H1 (cell line): ENCODE measurements around the gene CDNF. TPM values are rescaled to one million over a fixed set of nuclear protein-coding genes. Genes with fewer than 3 reads are reported as not detected.

Source experiments
- CTCF ChIA-PET: fragments of 300-600 bp; sonication (Branson Sonifier 250); formaldehyde crosslinking; loops from one replicate; lab custom pipeline; 2021; ENCODE audit not compliant: partially characterized antibody; lab: Charles Lee
- POLR2A ChIA-PET: fragments of 300-600 bp; sonication (Branson Sonifier 250); formaldehyde crosslinking; loops from one replicate; lab custom pipeline; 2021; ENCODE audit warnings: inconsistent platforms; ENCODE audit not compliant: partially characterized antibody; lab: Charles Lee
- DNase-seq, 2 experiments: peaks; one replicate each; pipeline versions ENCODE4 v3.0.0 to v3.0.0-alpha.2; 2010 to 2022; ENCODE audit warnings: low spot score in 2 of 2, low read depth in 1 of 2, mixed read lengths in 1 of 2
- FAIRE-seq: peaks from 2 replicates; lab custom pipeline; 2011; peaks lifted over from hg19 to GRCh38; lab: Jason Lieb, UNC
- H2AFZ ChIP-seq: 2 replicates; pipeline ENCODE4 v1.8.1; 2012; ENCODE audit warnings: low read length, inconsistent platforms
- H2AK5ac ChIP-seq: 2 replicates; pipeline ENCODE4 v1.6.1; 2013; ENCODE audit warnings: low read depth, low read length
- H2BK120ac ChIP-seq: replicated peaks from 2 replicates; pipeline ENCODE3; 2013; ENCODE audit warnings: low read depth, low read length, inconsistent platforms
- H2BK12ac ChIP-seq: 2 replicates; pipeline ENCODE4 v1.6.1; 2013; ENCODE audit warnings: low read depth, low read length
- H2BK15ac ChIP-seq: 2 replicates; pipeline ENCODE4 v1.6.1; 2013; ENCODE audit warnings: low read length
- H2BK20ac ChIP-seq: 2 replicates; pipeline ENCODE4 v1.6.1; 2013; ENCODE audit warnings: low read length
- H2BK5ac ChIP-seq: 2 replicates; pipeline ENCODE4 v1.6.1; 2013; ENCODE audit warnings: low read depth, low read length
- H3K14ac ChIP-seq: 2 replicates; pipeline ENCODE4 v1.6.1; 2013; ENCODE audit warnings: inconsistent platforms; ENCODE audit not compliant: insufficient read length
- H3K18ac ChIP-seq: 2 replicates; pipeline ENCODE4 v1.6.1; 2013; ENCODE audit warnings: low read length; ENCODE audit errors: extremely low read depth
- H3K23ac ChIP-seq: 2 replicates; pipeline ENCODE4 v1.6.1; 2013; ENCODE audit warnings: inconsistent platforms; ENCODE audit not compliant: insufficient read length
- H3K23me2 ChIP-seq: 2 replicates; pipeline ENCODE4 v1.6.1; 2013; ENCODE audit warnings: low read depth, low read length
- H3K27ac ChIP-seq: 2 replicates; pipeline ENCODE4 v1.6.1; 2011; ENCODE audit warnings: low read depth, low read length, inconsistent platforms
- H3K27me3 ChIP-seq, 4 experiments: replicated peaks in 1 of 4; 1 replicate in 1 of 4; 2 replicates in 3 of 4; pipeline versions ENCODE4 v1.6.1 to v1.8.1; 2011 to 2013; ENCODE audit warnings: low read length in 3 of 4, mild to moderate bottlenecking in 3 of 4, inconsistent platforms in 2 of 4, mixed read lengths in 2 of 4, moderate library complexity in 1 of 4; ENCODE audit not compliant: control insufficient read depth in 3 of 4, insufficient read depth in 3 of 4; ENCODE audit errors: extremely low read depth in 1 of 4
- H3K36me3 ChIP-seq, 4 experiments: 2 replicates each; pipeline versions ENCODE4 v1.6.1 to v1.8.1; 2011 to 2013; ENCODE audit warnings: mild to moderate bottlenecking in 4 of 4, low read length in 3 of 4, moderate library complexity in 2 of 4, control low read depth in 1 of 4, inconsistent platforms in 1 of 4; ENCODE audit not compliant: insufficient read depth in 4 of 4, control insufficient read depth in 2 of 4
- H3K4ac ChIP-seq: replicated peaks from 2 replicates; pipeline ENCODE3; 2013; ENCODE audit warnings: low read length, low read depth, mixed read lengths, inconsistent platforms; ENCODE audit not compliant: insufficient read length
- H3K4me1 ChIP-seq, 4 experiments: replicated peaks in 1 of 4; 1 replicate in 1 of 4; 2 replicates in 3 of 4; pipeline versions ENCODE4 v1.6.1 to v1.8.1; 2011 to 2013; ENCODE audit warnings: low read length in 3 of 4, inconsistent platforms in 2 of 4, mixed read lengths in 1 of 4; ENCODE audit not compliant: insufficient read depth in 4 of 4, control insufficient read depth in 3 of 4
- H3K4me2 ChIP-seq, 2 experiments: 2 replicates each; pipeline versions ENCODE4 v1.6.1 to v1.8.1; 2011 to 2013; ENCODE audit warnings: low read depth in 2 of 2, low read length in 2 of 2, control low read depth in 1 of 2, inconsistent platforms in 1 of 2, mild to moderate bottlenecking in 1 of 2; ENCODE audit not compliant: insufficient read depth in 1 of 2
- H3K4me3 ChIP-seq, 4 experiments: fragments of 200-600, 300-600 bp in 1 of 4; sonication (generic), shearing (Covaris generic), sonication (Bioruptor Twin) in 1 of 4; 2 replicates each; pipeline versions ENCODE4 v1.5.1 to v1.8.1; 2011 to 2016; ENCODE audit warnings: low read length in 4 of 4, low read depth in 3 of 4, control low read depth in 2 of 4, inconsistent platforms in 2 of 4, mild to moderate bottlenecking in 2 of 4, mixed read lengths in 1 of 4, moderate library complexity in 1 of 4; ENCODE audit not compliant: insufficient read depth in 2 of 4; ENCODE audit errors: extremely low read depth in 1 of 4
- H3K56ac ChIP-seq: replicated peaks from 2 replicates; pipeline ENCODE3; 2013; ENCODE audit warnings: low read depth, mild to moderate bottlenecking, mixed read lengths, low read length, inconsistent platforms; ENCODE audit not compliant: insufficient read length
- H3K79me1 ChIP-seq: 2 replicates; pipeline ENCODE4 v1.6.1; 2013; ENCODE audit warnings: low read depth, low read length, control low read depth
- H3K79me2 ChIP-seq, 2 experiments: 2 replicates each; pipeline versions ENCODE4 v1.6.1 to v1.8.1; 2012 to 2013; ENCODE audit warnings: low read length in 2 of 2, mild to moderate bottlenecking in 2 of 2, inconsistent platforms in 1 of 2; ENCODE audit not compliant: insufficient read depth in 2 of 2, control insufficient read depth in 1 of 2
- H3K9ac ChIP-seq, 4 experiments: replicated peaks in 1 of 4; 1 replicate in 1 of 4; 2 replicates in 3 of 4; pipeline versions ENCODE4 v1.6.1 to v1.8.1; 2011 to 2013; ENCODE audit warnings: low read depth in 3 of 4, low read length in 3 of 4, control low read depth in 2 of 4, mild to moderate bottlenecking in 2 of 4, moderate library complexity in 2 of 4, inconsistent platforms in 1 of 4; ENCODE audit errors: extremely low read depth in 1 of 4
- H3K9me3 ChIP-seq, 2 experiments: 2 replicates each; pipeline versions ENCODE4 v1.6.1 to v1.8.1; 2012 to 2013; ENCODE audit warnings: mild to moderate bottlenecking in 2 of 2, moderate library complexity in 2 of 2, control low read depth in 1 of 2, inconsistent platforms in 1 of 2, low read depth in 1 of 2, low read length in 1 of 2, mixed read lengths in 1 of 2; ENCODE audit not compliant: insufficient read depth in 2 of 2
- H4K20me1 ChIP-seq, 2 experiments: replicated peaks in 1 of 2; 2 replicates each; pipeline versions ENCODE3 to v1.8.1; 2011 to 2013; ENCODE audit warnings: inconsistent platforms in 2 of 2, low read length in 2 of 2, mild to moderate bottlenecking in 1 of 2; ENCODE audit not compliant: insufficient read depth in 2 of 2, control insufficient read depth in 1 of 2
- H4K5ac ChIP-seq: 2 replicates; pipeline ENCODE4 v1.6.1; 2013; ENCODE audit warnings: low read length, low read depth, mixed read lengths, inconsistent platforms; ENCODE audit not compliant: insufficient read length
- H4K8ac ChIP-seq: 2 replicates; pipeline ENCODE4 v1.8.0; 2013; ENCODE audit warnings: mild to moderate bottlenecking, moderate library complexity, low read length, inconsistent platforms; ENCODE audit not compliant: insufficient read depth; ENCODE audit errors: extremely low read depth
- H4K91ac ChIP-seq: replicated peaks from 2 replicates; pipeline ENCODE3; 2013; ENCODE audit warnings: low read length, mixed read lengths, inconsistent platforms; ENCODE audit not compliant: insufficient read length
- ASH2L ChIP-seq: fragments of 200-600, 300-600 bp; sonication (generic); IDR thresholded peaks from one replicate; pipeline ENCODE4 v1.7.1; 2017; ENCODE audit warnings: low read length
- CHD1 ChIP-seq: IDR thresholded peaks from 2 replicates; pipeline ENCODE4 v1.6.1; 2012; ENCODE audit warnings: low read depth, low read length, improper control_type of control experiment
- CTBP2 ChIP-seq: IDR thresholded peaks from 2 replicates; pipeline ENCODE4 v1.7.0; 2011; ENCODE audit warnings: borderline replicate concordance, mild to moderate bottlenecking, moderate library complexity, mixed read lengths, low read length; ENCODE audit not compliant: insufficient read depth, insufficient read length
- GTF2F1 ChIP-seq: IDR thresholded peaks from 2 replicates; pipeline ENCODE4 v1.6.1; 2012; ENCODE audit warnings: low read depth, low read length, improper control_type of control experiment, borderline replicate concordance
- HDAC2 ChIP-seq, 2 experiments: fragments of 300-600 bp in 1 of 2; sonication (generic) in 1 of 2; IDR thresholded peaks; 2 replicates each; pipeline ENCODE4 v1.6.1; 2011 to 2012; ENCODE audit warnings: low read depth in 2 of 2, low read length in 2 of 2, mild to moderate bottlenecking in 2 of 2, moderate library complexity in 2 of 2, borderline replicate concordance in 1 of 2, inconsistent platforms in 1 of 2
- HDAC6 ChIP-seq: IDR thresholded peaks from one replicate; pipeline ENCODE4 v1.7.1; 2012; ENCODE audit warnings: low read depth, mild to moderate bottlenecking, inconsistent platforms, low read length, moderate library complexity
- POU5F1 ChIP-seq: IDR thresholded peaks from 2 replicates; pipeline ENCODE4 v1.6.1; 2011; ENCODE audit warnings: low read depth, mild to moderate bottlenecking, low read length, moderate library complexity
- RAD21 ChIP-seq, 2 experiments: IDR thresholded peaks in 1 of 2; conservative IDR thresholded peaks in 1 of 2; 2 replicates each; pipeline ENCODE4 v1.6.1; 2011; ENCODE audit warnings: low read depth in 2 of 2, low read length in 2 of 2, improper control_type of control experiment in 1 of 2, inconsistent platforms in 1 of 2, mild to moderate bottlenecking in 1 of 2, moderate library complexity in 1 of 2
- RNF2 ChIP-seq: fragments of 200-900, 300-1000 bp; sonication (generic); IDR thresholded peaks from 2 replicates; pipeline ENCODE4 v1.7.1; 2016; ENCODE audit warnings: borderline replicate concordance, low read depth, mild to moderate bottlenecking, antibody characterized with exemption, low read length; ENCODE audit not compliant: poor library complexity, severe bottlenecking; ENCODE audit errors: missing control alignments
- RXRA ChIP-seq: IDR thresholded peaks from 2 replicates; pipeline ENCODE4 v1.6.1; 2011; ENCODE audit warnings: low read depth, mild to moderate bottlenecking, low read length, moderate library complexity; ENCODE audit not compliant: insufficient read depth
- SIX5 ChIP-seq: IDR thresholded peaks from 2 replicates; pipeline ENCODE4 v1.6.1; 2011; ENCODE audit warnings: mild to moderate bottlenecking, low read depth, low read length
- SUZ12 ChIP-seq: fragments of 200-600 bp; sonication (generic); IDR thresholded peaks from 2 replicates; pipeline ENCODE4 v1.6.1; 2012; ENCODE audit warnings: mild to moderate bottlenecking, inconsistent platforms, low read length, moderate library complexity, mixed read lengths
- YY1 ChIP-seq: IDR thresholded peaks from 2 replicates; pipeline ENCODE4 v1.6.1; 2011; ENCODE audit warnings: low read depth, mild to moderate bottlenecking, low read length
- polyA plus RNA-seq, 7 experiments: library from polyadenylated mRNA; depleted of rRNA in 3 of 7; stranded (reverse) in 5 of 7; unstranded in 2 of 7; fragments of >200 nt in 5 of 7; fragments of 200-250 nt in 2 of 7; gene quantifications; 1 replicate in 5 of 7; 2 replicates in 1 of 7; 4 replicates in 1 of 7; pipeline versions ENCODE4 v1.2.1 to v1.2.3, GENCODE V29; 2011 to 2013; ENCODE audit warnings: missing spikeins in 2 of 7, mixed read lengths in 2 of 7
- total RNA-seq: library from RNA; stranded (reverse); fragmentation: NEBNext Ultra II Directional; extraction: Animal tissue kit (Norgen Biotek cat#: 25700); gene quantifications from 2 replicates; pipeline ENCODE4 v1.2.1, GENCODE V29; 2021

The CDNF gene
- total and polyA plus RNA-seq, 2 of the 8 experiments (the other 6 are each of a cell fraction or from before 2014, with no cell fraction given): 0.32 to 0.67 TPM

DNA sequence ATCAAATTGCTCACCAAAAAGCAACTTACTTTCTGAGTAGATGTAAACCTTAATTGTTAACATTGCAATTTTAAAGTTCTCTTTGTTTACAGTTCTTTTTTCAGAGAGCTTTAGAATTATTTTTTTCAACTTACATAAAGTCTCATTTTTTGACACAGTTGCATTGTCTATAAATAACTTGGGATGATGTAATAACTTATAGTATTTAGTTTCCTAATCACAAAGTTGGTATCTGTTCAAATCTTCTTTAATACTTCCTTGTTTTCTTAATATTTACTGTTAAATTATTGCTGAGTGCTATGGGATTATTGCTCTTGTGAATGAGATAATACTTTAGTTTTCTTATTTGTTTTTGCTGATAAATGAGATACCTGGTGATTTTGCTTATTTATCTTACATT is 21.9 kb upstream of the CDNF start:
- POLR2A ChIA-PET: interaction anchor here (1.3 kb wide), 1 partner anchor 239 kb away, joined by 3 read pairs; no protein-coding TSS in a partner anchor

More for the DNA sequence above, 21.9 kb upstream of the CDNF start:
- no peaks in the 10 kb centered on the region for H3K4me1 ChIP-seq
- no peak overlapping the region for H2AFZ ChIP-seq
- TF ChIP-seq HDAC2 (IDR thresholded peaks at IDR 0.05; ENCODE audit: borderline replicate concordance in 1 of 2, low read depth in 2 of 2, low read length in 2 of 2): no peak
- no peak for TF ChIP-seq SIX5
- TF ChIP-seq RXRA: no peak
- no peak for TF ChIP-seq YY1
- no peak for TF ChIP-seq HDAC6
- TF ChIP-seq SUZ12: no peak
- no peak for TF ChIP-seq RAD21 (IDR thresholded peaks at IDR 0.05 in 1 of 2, conservative IDR thresholded peaks at IDR 0.05 in 1 of 2; ENCODE audit: low read depth in 2 of 2, low read length in 2 of 2)
- TF ChIP-seq ASH2L: no peak
- no peak for TF ChIP-seq POU5F1
- no peak for TF ChIP-seq RNF2
- no peak for TF ChIP-seq CTBP2
- TF ChIP-seq CHD1: no peak
- no peak for TF ChIP-seq GTF2F1
- no peak overlapping the region for H4K8ac ChIP-seq
- H3K4ac ChIP-seq: no peak overlapping the region
- no peak overlapping the region for H4K91ac ChIP-seq
- H3K23ac ChIP-seq: no peak overlapping the region
- no peaks in the 10 kb centered on the region for H3K27me3 ChIP-seq
- no peak overlapping the region for H3K14ac ChIP-seq
- H3K9me3 ChIP-seq: no peaks in the 10 kb centered on the region
- H3K18ac ChIP-seq: no peak overlapping the region
- H4K20me1 ChIP-seq: peaks cover 0 to 3% of the 10 kb centered on the region in 2 experiments
- no peak overlapping the region for H3K4me2 ChIP-seq
- H2BK12ac ChIP-seq: no peak overlapping the region
- H2BK15ac ChIP-seq: no peak overlapping the region
- no peaks in the 10 kb centered on the region for H3K23me2 ChIP-seq
- H3K9ac ChIP-seq: no peak overlapping the region
- no peak overlapping the region for H3K27ac ChIP-seq
- H3K79me1 ChIP-seq: no peaks in the 10 kb centered on the region
- FAIRE-seq (no peak), DNase-seq (no peak)
- H3K36me3 ChIP-seq: peaks cover 0 to 26% (median 6%) of the 10 kb centered on the region in 4 experiments; a peak in 5 of 8 replicates
- no peaks in the 10 kb centered on the region for H3K79me2 ChIP-seq
- no peak overlapping the region for H2BK5ac ChIP-seq
- H3K4me3 ChIP-seq: no peak overlapping the region
- H2BK120ac ChIP-seq: no peak overlapping the region
- H3K56ac ChIP-seq: no peak overlapping the region
- no peak overlapping the region for H2BK20ac ChIP-seq
- CTCF ChIA-PET: interaction anchor here (1.0 to 1.3 kb wide), 5 partner anchors 10 to 311 kb away, joined by 3 to 4 read pairs (median 3); no protein-coding TSS in a partner anchor
- no peak overlapping the region for H2AK5ac ChIP-seq
- no peak overlapping the region for H4K5ac ChIP-seq
